NCI-H524 treated with DMSO at 0.1 percent for 48 hours (cell line): ENCODE data around the gene NOC4L.

ENCODE experiments used
- DNase-seq: peaks from one replicate; lab custom pipeline; 2025; lab: John Stamatoyannopoulos, UW

The NOC4L gene

DNA sequence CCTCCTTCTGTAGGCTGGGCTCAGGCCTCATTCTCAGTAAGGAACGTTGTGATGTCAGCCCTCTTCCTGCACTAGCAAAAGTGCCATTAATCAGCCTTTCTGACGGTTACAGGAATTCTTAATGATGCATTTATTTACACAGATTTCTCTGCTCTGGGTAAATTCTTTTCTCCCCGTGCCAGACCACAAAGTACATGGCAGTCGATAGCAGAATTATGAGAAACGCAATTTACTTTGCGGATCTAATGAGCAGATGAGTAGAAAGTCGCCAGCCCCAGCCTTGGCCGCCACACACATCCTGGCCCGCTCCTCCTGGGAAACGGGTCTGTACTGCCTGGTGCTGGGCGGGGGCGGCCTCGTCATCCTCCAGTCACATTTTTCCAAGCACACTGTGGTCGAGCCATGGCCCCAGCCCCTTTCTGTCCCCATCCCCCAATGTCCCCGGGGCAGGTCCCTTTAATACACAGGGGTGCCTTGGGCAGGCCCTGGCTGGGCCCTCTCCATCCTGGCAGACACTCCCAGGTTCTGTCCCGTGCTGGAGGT, 25.9 kb downstream of the NOC4L start:
- DNase-seq, result no peak

DNA sequence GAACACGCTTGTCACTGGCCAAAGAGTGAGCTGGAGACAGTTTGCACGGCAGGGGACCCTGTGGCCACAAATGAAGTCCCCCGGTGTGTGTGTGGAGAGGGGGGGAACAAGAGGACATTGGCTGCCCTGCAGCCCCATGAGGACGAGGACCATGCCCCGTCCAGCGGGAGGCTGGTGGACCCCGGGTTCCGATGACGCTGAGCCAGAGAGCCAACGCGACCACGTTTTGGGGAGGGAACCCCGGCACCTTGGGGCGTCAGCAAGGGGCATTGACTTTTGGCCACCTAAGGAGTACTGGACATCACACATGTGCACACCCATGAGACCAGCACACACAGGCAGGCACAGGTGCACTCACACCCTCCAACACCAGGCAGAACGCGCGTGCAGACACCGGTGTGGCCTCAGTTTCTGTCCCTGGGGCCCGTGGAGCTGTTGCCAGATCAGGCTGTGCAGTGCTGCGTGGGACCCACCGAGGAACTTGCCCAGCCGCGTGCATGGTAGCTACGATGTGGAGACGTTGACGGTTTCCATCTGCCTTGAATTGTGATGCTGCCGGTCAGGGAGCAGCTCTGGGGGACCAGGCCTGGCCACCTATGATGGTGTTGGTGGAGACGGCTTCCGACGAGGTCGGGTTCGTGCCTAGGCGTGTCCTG, 26.5 kb downstream of the NOC4L start:
- no peak for DNase-seq

DNA sequence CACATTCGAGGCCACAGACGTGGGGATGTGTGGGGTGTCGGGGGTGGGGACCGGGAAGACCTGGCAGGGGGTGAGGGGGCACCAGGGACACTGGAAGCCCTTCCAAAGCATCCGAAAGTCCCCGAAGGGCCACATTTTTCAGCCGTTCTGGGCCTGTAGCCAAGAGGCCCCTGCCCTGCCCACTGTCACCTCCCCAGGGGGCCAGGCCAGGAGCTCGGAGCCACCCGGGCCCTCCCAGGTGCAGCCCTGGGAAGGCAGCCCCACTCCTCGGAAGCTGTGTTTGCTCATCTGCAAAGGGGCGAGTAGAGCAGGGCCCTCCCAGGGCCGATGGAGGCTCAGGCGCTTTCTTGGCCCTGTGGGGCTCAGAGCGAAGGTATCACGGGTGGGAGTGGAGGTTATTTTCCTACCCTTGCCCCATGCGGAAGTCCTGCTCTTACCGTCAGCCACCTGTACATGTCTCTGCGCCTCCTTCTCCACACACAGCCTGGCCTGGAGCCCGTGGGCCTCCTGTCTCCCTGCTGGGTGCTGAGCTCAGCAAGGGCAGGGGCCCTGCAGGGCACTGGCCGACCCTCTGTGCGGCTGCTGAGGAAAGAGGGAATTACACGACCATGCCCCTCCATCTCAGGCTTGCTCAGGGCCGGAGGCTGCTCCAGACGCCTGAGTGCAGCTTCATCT, 27.2 kb downstream of the NOC4L start:
- DNase-seq, result no peak

DNA sequence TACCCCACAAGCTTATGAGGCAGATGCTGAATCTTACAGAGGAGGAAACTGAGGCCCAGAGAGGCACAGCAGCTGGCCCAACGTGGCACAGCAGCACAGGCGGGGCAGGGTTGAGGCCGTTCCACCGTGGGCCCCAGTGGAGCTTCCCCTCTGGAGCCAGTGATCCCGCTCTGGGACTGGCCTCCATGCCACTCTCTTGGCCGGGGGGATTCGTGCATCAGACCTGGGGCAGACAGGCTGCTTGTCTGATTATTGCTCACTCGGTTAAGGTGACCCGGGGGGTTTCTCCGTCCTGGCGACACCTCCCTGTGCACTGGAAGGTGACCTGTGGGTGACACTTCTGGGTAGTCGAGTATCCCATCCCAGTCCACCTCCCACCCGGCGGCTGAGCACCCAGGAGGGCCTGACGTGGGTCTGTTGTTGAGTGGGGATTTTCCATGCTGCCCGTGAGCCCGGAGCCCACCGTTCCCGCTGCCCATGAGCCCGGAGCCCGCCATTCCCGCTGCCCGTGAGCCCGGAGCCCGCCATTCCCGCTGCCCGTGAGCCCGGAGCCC, 27.8 kb downstream of the NOC4L start:
- no peak for DNase-seq

DNA sequence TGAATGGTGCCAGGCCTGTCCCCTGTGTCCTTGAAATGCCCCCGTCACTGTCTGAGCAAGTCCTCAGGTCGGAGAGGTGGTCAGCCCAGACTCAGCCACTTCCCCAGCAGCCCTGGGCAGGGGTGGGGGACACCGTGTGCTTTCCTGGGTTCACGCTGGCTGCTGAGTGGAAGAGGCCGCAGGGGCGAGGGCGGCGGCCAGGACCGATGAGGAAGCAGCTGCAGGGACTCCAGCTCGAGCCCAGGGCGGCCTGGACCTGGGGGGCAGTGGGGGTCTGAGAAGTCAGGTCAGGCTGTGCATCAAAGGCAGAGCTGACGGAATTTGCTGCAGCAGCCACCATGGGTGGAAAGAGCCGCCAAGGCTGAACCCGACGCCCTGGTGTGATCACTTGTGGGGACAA, 28.4 kb downstream of the NOC4L start:
- no peak for DNase-seq

GRCh38 chr12:132173135-132174014, 29.1 kb downstream of the NOC4L start:
- no peak for DNase-seq

DNA sequence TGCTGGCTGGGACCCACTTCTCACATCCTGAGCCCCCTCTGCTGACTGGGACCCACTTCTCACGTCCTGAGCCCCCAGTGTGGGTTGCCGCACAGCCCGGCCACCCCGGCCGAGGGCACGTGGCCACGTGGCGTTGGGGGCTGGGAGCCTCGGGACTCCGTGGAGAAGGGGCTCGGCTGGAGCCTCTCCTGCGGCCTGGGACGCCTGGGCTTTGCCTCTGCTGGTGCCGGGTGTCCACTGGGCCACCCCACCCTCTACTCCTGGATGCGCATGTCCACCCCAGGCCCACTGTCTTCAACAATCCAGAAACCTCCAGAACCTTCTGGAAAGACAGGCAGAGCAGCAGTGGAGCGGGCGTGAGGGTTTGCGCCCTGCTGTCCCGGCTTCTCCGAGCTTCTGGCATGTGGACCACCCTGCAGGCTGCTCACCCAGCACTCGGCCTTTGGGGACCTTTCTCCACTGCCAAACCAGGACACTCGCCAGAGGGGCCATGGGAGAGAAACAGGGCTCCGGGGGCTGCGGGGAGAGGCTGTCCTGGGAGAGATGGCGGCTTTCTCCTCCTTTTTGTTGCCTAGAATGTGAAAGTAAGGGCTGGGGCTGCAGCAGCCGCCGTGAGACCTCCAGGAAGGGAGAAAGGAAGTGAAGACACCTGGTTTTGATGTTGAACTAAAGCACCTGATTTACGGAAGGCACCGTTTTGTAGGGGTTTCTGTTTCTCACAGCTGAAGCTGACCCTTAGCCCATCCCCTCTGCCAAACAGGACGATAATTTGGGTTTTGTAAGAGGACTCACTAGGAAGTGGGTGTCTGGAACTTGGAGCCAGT, 30.0 kb downstream of the NOC4L start:
- DNase-seq, result no peak

GRCh38 chr12:132174839-132175490, 30.7 kb downstream of the NOC4L start:
- no peak for DNase-seq

GRCh38 chr12:132175496-132176384, 31.5 kb downstream of the NOC4L start:
- DNase-seq, result no peak

DNA sequence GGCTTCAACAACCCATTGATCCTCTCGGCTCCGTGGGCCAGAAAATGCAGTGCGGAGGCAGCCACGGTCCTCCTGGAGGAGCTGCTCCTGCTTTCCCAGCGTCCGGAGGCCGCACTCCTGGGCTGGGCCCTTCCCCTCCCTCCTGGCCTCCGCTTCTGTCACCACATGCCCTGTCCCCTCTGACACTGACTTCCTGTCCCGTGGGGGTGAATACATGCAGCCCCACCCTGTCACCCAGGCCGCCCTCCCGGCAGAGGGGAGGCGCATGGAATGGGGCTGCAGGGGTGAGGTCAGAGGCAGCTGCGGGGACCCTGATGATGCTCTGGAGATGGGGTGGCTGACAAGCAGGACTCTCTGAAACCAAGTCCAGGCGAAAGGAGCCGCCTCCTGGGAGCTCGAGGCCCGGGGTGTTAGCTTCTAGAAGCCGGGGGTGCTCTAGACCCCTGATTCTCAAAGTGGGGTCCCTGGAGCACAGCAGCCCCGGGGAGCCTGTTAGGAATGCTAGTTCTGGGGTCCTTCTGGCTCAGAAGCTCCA, 32.2 kb downstream of the NOC4L start:
- no peak for DNase-seq

- DNase-seq, result no peak
These were observed 32.8 kb downstream of the NOC4L start for GRCh38 chr12:132176920-132177551.

DNA sequence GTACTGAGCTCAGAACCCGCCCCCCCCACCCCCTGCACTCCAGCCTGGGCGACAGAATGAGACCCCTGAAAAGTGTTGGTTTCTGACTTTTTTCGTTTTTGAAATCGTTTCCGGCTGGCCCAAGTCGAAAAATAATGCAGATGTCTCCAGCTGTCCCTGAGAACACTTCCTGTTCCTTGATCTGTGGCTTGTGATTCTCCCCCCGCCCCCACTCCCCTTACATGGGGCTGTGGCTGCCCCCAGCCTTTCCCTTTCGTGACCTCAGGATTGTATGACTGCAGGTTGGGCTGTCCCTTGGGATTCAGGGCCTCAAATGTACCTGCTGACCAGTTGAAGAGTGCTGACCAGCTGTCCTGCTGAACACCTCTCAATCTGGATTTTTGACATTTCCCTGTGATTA, 34.1 kb downstream of the NOC4L start:
- no peak for DNase-seq

DNA sequence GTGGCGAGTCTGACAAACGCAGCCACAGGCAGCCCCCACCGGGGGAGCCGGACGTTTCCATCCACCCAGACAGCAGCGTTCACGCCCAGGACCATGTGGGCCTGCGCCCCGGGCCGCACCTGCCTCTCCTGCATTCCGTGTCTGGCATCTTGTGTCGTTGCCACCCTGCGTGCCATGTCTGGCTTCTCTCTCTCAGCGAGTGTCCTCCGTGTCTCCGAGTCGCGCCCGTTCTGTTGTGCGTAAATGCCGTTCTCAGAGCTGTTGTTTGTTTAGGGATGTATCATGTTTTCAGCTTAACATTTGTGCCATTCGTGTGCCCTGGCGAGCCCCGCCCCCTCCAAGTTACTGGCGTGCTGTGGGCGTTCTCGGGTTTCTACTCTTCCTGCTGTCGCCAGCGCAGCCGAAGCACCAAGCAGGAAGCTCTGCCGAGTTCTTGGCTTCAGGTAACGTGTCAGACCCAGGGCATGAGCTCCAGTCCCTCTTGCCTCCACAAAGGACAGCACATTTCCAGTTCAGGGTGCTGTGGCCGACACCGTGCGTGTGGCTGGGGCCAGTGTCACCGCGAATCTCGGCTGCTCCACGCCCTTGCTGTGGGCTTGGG, 34.6 kb downstream of the NOC4L start:
- no peak for DNase-seq

DNA sequence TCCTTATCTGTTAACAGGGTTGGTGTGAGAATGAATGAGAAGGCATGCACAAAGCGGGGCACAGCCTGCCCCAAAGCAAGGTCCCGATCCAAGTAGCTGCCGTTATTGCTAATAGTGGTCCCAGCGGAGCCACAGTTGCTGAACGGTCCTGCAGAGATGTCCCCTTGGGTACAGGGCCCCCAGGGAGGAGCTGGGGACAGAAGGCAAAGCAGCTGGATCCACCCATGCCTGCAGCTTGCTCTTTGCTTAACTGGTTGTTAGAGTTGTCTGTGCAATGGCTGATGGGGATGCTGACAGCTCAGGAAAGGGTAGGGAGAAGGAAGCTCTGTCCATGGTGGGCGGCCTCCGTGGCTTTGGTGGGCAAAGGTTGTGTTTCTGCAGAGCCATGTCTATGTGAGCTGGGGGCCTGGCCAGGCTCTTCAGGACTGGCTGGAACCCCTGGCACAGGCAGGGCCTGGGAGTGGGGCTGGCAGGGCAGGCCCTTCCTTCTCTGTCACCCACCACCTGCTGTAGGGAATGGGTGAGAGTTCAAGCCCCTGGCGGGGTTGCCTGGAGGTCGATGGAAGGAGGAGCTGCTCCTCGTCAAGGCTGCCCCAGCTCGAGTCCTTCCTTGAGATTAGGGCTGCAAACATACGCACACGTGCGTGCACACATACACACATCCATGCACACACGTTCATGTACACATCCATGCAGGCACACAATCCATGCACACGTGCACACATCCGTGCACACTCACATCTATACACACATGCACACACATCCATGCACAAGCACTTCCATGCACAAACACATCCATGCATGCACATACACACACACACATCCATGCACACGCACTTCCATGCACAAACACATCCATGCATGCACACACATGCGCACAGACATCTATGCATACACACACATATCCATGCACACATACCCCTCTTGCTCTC, 35.4 kb downstream of the NOC4L start:
- no peak for DNase-seq

GRCh38 chr12:132180648-132181546, 36.6 kb downstream of the NOC4L start:
- DNase-seq, result no peak

GRCh38 chr12:132181570-132182200, 37.4 kb downstream of the NOC4L start:
- no peak for DNase-seq
